ENCODE data around the gene NCEH1.
"Not testable (repeated sequence)": the region's sequence is repeated elsewhere in the genome, so short reads cannot be mapped to it uniquely, and the experiment has no call there.

GRCh38 chr3:172665510-172665909 is 45.4 kb downstream of the NCEH1 start:
- not testable (repeated sequence) for TF ChIP-seq CTCF (IDR thresholded peaks at IDR 0.05; ENCODE audit: low read depth, low read length, poor library complexity, severe bottlenecking); EZH2phosphoT487 (IDR thresholded peaks at IDR 0.05; ENCODE audit: borderline replicate concordance, low read length)

Data from DOHH2 (cell line).